ENCODE results near the gene MEGF11.
"Not testable (repeated sequence)": the region's sequence is repeated elsewhere in the genome, so short reads cannot be mapped to it uniquely, and the experiment has no call there.

Gene MEGF11

GRCh38 chr15:66276546-66276945 lies 23.0 kb upstream of the MEGF11 start:
- no peak for DNase-seq (ENCODE audit: low read depth in 3 of 3)

- DNase-seq (ENCODE audit: low read depth in 3 of 3), result no peak
Measured at GRCh38 chr15:66275352-66275751, 21.8 kb upstream of the MEGF11 start.

DNA sequence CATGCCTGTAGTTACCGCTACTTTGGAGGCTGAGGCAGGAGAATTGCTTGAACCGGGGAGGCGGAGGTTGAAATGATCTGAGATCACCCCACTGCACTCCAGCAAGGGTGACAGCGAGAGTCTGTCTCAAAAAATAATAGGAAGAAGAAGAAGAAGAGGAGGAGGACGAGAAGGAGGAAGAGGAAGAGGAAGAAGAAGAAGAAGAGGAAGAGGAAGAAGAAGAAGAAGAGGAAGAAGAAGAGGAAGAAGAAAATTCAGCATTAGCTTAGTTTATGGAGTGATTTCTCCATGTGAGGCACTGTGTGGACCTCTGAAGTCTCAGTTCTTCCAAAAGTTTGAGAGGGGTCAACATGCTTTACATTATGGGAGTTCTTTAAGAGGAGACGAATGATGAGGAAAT lies 17.4 kb upstream of the MEGF11 start:
- no peak for DNase-seq (ENCODE audit: low read depth in 3 of 3)

DNA sequence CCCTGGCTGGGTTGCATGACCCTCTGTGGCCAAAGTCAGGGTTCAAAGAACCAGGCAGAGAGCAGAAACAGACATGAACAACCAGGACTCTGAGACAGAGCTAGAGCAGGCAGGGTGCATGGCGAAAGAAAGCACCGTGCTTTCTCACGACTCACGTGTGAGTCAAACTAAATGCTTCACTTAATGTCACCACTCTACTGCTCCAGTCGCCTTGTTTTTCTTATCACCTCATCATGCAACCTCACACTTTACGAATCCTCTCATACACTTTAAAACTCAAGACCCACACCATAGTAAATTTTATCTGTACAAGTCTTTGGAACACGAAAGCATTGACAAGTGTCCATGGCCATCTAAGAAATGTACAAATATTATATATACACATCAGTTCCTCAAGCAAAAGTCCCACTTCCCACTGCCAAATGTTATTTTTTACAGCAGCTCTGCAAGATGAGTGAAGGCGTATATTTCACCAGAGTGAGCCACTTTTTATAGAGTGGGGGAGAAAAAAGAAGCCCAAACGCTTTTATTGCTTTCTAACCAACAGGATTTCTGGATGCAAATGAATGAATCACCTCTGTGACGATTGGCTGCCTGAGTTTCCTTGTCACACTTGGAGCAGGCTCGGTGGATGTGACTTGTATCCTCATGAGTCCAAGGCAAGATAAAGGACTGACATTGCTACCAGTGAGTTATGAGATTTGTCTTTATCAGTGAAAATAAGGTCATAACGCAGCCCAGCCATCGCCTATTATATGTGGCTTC lies 16.0 kb upstream of the MEGF11 start:
- no peak for DNase-seq (ENCODE audit: low read depth in 3 of 3)

GRCh38 chr15:66264859-66265513 lies 11.4 kb upstream of the MEGF11 start:
- no peak for DNase-seq (ENCODE audit: low read depth in 3 of 3)

- not testable (repeated sequence) for DNase-seq (ENCODE audit: low read depth in 3 of 3)
Measured at GRCh38 chr15:66262837-66263236, 9.3 kb upstream of the MEGF11 start.

DNA sequence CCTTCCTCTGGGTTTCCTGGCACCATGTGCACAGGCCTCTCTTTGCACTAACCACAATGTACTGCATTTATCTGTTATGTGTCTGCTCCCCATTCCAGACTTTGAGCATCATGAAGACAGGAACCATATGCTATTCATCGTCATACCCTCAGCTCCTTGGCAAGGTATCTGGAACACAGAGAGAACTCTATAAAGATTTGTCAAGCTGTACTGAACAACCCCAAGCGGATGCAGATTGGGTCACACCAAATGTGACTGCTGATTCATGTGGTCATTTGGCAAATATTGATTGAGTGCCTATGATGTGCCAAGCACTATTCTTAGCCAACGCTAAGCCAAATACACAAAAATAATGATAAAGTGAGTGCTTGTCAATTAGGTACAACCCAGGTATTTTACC lies 7.5 kb upstream of the MEGF11 start:
- no peak for DNase-seq (ENCODE audit: low read depth in 3 of 3)

DNA sequence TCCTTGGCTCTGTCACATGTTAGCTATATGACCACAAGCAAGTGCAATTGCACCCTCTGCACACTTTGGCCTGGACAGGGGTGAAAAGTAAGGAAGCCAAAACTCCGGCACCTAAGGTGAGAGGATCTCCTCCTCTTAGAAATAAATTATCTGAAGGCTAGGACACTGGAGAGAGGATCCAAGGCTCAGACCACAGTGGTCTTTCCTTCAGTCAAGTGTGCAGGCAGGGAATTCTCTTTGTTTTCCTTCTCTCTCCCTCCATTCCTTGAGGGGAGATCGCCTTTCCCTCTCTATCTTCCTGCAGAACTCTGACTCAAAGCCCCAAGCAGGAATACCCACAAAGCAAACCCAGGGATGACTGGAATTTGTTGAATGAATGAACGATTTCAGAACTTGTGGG lies 3.1 kb upstream of the MEGF11 start:
- no peak for DNase-seq (ENCODE audit: low read depth in 3 of 3)

- DNase-seq (ENCODE audit: low read depth in 3 of 3), result no peak
Measured at GRCh38 chr15:66254951-66255676, 1.6 kb upstream of the MEGF11 start.

DNA sequence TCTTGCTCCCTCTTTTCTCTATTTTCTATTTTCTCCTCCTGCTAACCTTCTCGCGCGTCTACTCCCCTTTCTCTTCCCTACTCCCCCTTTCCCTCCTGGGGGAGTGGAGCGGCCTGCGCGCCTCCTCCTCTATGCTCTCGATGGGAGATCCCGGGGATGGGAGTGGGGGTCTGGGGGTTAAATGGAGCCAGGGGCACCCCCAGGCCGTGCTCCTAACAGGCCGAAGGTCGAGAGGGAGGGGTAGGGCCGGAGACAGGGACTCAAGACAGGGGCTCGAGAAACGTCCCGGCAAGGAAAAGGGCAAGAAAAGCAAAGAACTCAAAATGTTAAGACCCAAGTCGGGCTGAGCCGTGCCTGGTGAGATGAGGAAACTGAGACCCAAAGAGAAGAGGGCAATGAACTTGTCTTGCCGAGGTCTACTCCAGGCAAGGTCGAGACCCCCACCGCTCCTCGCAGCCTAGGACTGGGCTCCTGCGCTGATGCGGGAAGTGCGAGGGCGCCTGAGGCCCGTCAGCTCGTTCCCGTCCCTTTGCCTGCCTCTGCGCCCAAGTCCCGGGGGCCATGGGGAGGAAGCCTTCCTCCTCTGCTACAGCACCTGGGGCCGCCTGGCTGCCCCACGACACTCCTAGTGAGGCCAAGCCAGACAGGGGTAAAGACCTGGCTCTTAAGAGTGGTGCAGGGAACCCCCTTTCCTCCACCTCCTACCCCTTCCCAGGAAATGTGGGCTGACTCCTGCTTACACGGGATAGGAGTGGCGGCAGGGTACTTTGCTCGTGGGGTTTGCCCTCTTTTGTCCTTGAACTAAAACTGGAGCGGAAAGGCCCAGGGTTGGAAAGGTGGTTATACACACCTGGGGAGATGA lies 770 bp upstream of the MEGF11 start:
- DNase-seq (ENCODE audit: low read depth in 3 of 3), result no peak

- DNase-seq (ENCODE audit: low read depth in 3 of 3), result no peak
Measured at GRCh38 chr15:66252685-66253417, 699 bp downstream of the MEGF11 start.

DNA sequence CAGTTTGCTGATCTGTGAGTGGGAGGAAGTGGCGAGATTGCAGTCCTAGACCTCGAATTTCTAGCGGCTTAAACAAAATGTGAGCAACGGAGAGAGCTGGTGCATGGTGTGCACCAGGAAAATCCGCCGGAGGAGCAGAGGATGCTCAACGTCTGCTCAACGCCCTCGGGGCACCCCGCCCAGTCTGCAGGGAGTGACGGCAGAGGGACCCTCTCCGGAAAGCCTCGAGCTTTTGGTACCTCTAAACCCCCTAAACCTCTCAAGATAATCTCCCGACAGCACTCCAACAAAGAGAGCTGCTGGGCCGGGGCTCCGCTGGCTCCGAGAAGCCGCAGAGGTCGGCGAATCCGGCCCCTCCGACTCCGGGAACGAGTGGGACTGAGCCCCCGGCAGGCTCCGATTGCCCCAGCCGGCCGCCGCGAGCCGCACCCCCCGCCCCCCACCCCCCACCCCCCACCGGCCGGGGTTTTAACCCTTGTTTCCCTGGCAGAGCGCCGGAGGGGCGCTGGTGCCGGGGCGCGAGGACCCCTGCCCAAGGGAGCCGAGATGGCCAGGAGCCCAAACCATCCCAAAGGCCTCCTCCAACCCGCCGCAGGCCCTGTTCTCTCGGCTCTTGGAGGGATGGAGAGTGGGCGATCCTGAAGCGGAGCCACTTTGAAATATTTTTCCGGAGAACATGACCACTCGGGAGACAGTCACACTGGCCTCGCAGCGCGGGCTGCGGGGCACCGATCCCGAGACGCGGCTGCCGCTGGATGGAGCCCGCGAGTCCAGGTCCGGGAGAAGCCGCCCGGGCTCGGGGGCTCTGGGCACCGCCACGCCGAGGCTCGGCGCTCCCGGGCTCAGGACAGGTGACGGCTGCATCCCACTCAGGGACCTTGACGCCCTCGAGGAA lies 1.5 kb downstream of the MEGF11 start:
- DNase-seq (ENCODE audit: low read depth in 3 of 3), result peak in 2 of 3 donors; percentile 17 to 58

DNA sequence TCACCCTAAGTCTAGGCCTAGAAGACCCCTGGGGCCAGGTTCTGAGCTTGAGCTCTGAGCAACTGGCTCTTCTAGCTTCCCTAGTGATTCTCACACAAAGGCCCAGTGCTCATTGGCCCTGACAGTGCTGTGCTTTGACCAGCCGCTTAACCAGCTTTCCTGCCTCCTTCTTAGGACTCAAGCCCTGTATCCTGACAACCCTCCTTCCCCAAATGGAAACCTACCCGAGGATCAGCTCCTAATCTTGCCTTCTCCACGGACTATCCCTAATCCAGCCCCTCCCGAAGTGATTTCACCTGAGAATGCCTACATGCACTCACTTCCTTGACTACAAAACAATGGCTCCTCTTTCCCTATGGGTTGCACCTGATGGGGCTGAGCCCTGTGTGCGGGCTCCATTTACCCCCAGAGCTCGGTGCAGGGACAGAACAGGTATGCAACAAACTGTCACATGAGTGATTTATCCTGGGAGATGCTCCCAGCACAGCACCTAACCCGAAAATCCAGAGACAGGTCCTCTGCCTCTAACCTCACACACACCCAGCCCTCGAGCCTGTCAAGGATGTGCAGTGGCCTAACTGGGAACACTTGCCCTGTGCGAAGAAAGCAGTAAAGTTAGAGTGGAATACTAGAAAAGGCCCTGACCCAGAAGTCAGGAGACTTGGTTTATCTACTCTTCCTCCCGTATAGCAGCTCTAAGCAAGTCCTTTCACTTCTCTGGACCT lies 2.3 kb downstream of the MEGF11 start:
- DNase-seq (ENCODE audit: low read depth in 3 of 3), result no peak

GRCh38 chr15:66249605-66250174 lies 3.9 kb downstream of the MEGF11 start:
- DNase-seq (ENCODE audit: low read depth in 3 of 3), result no peak

DNA sequence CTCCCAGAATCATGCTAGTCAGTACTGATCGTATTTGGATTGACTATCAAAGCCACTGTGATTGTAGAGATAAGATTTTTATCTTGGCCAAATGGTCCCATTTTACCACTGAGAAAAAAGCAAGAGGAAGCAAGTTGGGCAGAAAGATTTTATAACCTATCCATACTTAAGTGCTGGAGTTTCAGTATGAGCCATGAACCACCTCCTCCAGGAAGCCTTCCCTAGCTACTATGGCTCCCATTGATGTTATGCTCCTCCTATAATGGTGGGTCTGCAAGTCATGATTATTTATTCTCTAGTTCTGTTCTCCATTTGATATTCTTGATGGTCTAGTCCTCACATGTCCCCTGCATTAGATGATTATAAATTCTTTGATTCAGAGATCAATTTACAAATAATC lies 6.6 kb downstream of the MEGF11 start:
- DNase-seq (ENCODE audit: low read depth in 3 of 3), result no peak

DNA sequence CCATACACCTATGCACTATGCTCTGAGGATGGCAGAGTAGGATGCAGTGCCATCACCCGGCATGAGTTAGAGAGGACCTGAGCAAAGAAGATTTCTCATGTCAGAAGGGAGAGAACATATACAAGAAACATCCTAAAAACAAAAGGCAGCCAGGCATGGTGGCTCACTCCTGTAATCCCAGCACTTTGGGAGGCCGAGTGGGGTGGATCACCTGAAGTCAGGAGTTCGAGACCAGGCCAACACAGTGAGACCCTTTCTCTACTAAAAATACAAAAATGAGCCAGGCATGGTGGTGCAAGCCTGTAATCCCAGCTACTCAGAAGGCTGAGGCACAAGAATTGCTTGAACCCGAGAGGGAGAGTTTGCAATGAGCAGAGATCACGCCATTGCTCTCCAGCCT lies 7.7 kb downstream of the MEGF11 start:
- not testable (repeated sequence) for DNase-seq (ENCODE audit: low read depth in 3 of 3)

DNA sequence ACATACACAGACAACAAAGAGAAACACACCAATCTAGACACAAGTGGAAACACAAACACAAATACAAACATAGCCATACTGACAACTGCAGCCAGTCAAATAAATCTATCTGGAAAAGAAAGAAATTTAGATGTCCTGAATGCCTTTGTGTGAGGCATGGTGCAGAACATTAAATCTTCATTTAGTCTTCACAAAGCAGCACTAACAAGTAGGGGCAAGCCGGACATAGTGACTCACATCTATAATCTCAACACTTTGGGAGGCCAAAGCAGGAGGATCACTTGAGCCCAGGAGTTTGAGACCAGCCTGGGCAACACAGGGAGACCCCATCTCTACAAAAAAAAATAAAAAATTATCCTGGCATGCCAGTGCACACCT lies 11.7 kb downstream of the MEGF11 start:
- no peak for DNase-seq (ENCODE audit: low read depth in 3 of 3)

GRCh38 chr15:66241087-66241907 lies 12.3 kb downstream of the MEGF11 start:
- DNase-seq (ENCODE audit: low read depth in 3 of 3), result no peak
